Occipital lobe (tissue), 2 donors: Measurements from ENCODE around the gene METTL13. TPM values are rescaled to one million over a fixed set of nuclear protein-coding genes. Genes with fewer than 3 reads are reported as not detected.
A peak's percentile ranks its signal among the peaks of the same experiment; 100 is the strongest.

Source experiments
- DNase-seq: peaks from one replicate; lab custom pipeline; 2025; lab: John Stamatoyannopoulos, UW
- total RNA-seq: library from RNA; depleted of rRNA; stranded (reverse); fragments of >200 nt; gene quantifications from one replicate; pipeline ENCODE4 v1.2.3, GENCODE V29; 2014

METTL13 gene
- total RNA-seq, 1 donor from 2014 or later, result 20.9 TPM

DNA sequence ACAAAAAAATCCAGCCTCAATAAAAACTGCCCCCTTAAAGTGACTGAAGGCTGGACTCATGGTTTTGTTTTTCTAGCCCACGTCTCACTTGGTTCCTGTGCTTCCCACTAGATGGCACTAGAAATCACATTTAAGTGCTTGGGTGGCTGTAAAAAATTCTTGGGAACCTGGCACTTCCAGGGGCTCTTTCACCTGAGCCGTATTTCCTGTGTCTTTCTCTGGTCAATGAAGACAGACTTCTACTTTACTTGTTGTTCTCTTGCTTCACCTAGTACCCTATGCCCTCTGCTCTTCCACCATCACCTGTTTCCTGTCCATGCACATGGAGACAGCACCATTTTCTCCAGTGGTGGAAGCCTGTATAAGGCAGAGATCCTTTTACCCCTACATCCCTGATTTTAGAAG lies 20.0 kb downstream of the METTL13 start:
- peak; percentile 6 for DNase-seq

DNA sequence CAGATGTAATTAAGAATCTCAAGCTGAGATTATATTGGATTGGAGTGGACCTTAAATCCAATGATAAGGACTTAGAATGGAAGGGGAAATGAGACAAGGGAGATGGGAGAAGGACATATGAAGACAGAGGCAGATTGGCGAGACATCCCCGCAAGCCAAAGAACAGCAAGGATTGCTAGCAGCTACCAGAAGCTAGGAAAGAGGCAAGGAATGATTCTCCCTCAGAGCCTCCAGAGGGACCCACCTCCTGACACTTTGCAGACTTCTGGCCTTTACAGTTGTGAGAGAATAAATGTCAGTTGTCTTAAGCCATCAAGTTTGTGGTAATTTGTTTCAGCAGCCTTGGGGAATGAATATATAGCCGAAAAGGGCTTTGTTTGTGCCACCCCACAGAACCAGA lies 20.7 kb downstream of the METTL13 start:
- DNase-seq, result no peak

DNA sequence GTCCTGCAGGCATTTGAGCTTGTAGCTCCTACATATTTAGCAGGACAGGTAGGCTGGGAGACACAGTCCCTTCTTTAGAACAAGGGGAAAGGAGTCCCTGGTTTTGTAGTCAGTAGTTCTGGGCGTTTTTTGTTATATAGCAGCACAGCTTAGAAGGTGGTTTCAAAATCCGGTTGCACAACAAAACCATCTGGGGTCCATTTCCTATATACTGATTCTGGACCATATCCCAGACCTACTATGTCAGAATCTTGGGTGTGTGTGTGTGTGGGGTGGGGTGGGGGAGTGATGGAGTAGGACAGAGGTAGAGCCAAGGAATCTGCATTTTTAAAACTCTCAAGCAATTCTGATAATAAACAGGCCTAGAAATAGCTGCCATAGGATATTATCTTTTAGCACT lies 21.6 kb downstream of the METTL13 start:
- DNase-seq, result no peak

DNA sequence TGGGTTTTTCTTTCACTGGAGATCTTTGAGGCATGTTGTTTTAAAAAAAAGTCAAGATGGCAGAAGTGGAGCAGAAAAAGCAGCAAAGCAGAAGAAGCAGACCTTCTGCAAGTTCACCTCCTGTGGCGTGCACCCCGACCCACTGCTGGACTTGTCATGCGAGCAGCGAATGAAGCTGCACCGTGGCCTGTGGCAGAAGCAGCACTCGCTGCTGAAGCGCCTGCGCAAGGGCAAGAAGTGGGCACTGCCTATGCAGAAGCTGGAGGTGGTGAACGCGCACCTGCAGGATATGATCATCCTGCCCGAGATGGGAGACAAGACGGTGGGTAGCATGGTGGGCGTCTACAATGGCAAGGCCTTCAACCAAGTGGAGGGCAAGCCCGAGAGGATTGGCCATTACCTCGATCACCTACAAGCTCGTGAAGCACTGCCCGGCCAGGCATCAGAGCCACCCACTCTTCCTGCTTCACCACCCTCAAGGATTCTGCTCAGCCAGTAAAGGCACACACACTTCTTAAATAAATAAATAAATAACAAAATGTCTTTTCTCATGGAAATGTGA lies 22.1 kb downstream of the METTL13 start:
- DNase-seq, result no peak

DNA sequence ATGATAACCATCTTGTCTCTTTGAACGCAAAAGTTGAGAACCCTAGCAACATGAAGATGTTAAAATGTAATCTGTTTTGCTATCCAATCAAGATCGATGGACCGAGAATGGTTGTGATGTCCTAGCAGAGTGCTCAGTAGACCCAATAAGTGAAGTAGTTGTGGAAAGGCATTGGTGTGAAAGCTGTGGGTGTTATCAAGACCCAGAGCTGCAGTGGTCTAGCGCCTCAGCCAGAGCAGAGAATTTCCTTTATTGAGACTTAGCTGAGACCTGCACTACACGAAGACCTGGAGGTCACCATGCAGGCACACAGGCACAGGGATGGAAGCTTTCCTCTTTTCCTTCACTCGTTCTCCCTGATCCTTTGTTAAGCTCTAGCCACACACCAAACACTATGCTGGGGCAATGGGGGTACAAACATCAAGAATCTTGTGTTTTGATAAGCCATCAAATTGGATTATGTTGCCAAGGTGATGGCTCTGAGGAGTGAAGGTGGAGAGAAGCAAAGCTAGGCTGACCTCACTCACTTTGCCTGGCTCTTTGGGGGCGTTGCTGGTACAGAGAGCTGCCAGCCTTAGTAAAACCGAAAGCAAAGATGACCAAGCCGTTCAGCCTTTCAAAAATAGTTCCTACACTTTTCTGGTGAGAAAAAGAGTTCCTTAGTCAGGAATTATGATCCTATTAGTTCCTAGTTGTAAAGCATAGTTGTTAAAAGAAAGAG lies 24.1 kb downstream of the METTL13 start:
- DNase-seq, result no peak

DNA sequence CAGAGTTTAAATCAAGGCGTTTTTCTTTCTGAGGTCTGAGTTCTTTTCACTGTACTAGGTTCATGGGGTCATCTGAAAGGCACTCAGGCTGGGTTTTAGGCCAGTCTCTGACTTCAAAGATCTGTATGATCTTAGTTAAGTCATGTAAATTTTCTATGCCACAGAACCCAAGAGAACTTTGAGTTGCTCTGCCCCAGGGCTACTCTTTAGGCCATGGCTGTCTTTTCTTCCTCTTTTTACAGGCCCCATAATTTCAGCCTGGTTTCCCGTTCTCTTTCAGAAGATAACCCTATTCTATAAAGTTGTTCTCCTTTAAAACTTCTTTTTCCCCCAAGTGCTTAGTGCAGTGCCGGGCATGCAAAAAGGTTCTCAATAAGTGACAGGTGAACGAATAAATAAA lies 26.1 kb downstream of the METTL13 start:
- no peak for DNase-seq

DNA sequence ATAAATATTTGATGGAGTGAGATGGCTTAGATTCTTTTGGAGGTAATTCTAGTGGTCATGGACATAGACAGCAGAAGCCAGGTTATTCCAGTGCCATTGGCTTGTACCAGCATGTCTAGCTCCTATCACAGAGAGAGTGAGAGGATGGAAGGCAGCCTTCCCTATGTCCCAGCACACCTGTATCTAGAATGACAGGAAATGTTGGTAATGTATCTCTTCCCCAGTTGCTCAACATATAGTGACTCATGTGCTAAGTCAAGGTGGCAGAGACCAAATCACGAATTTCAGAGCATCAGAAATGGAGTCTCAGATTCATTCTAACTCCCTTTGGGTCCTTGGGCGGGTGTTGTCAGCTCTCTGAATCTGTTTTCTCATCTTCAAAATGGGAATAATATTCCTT lies 28.4 kb downstream of the METTL13 start:
- no peak for DNase-seq

DNA sequence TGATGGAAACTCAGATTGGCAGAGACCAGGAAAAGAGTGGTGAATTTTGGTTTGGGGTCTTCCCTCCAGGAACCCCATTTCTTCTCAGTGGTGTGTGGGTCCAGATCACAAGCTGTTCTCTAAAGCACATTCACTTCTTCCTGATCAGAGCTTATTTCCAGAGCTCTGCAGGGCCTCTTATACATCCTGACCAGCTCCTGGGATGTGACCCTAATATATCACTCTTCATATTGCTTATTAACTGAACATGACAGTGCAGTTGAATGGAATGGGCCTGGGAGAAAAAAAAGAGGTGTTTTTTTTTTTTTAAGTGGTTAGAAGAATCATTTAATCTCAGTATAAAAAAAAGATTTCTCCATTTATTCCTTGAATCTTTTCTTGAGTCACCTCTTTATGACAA lies 30.2 kb downstream of the METTL13 start:
- no peak for DNase-seq

DNA sequence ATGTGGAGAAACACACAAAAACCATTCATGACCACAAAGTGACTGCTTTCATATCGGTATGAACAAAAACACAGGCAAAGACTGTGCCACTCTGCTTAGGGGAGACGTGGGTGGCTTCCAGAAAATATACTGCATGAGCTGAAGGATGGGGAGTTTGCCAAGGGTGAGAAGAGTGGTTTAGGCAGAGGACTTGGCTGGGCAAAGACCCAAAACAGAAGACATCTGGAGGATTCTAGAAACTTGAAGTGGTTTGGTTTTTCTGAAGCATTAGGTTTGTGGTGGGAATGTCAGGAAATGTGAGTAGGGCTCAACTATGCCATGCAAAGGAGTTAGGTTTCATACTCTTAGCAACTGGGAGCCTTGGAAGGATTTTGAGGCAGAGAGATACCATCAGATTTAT lies 33.2 kb downstream of the METTL13 start:
- no peak for DNase-seq

DNA sequence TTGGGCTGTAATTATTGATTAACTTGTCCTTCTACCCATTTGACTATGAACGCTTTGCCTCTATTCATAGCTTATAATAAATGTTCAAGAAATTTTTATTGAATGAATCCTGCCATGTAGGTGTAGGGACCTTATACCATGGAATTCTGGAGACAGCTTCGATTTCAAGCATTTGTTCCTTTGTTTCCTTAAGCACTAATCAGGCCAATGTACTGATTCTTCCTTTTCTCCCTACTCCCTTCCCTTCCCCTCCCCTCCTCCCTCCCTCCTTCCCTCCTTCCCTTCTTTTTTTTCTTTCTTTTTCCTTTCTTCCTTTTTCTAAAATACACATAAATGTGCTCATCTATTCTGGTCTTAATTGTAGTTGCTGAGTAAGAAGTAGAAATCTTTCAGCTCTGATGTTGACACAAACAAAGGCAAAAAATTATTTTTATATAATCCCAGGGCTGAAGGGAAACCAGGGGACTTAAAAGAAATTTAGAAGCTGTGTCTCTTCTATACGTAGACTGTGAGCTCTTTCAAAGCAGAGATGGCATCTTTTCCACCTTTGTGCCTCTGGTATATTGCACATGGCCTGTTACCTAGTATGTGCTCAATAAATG lies 34.9 kb downstream of the METTL13 start:
- no peak for DNase-seq

DNA sequence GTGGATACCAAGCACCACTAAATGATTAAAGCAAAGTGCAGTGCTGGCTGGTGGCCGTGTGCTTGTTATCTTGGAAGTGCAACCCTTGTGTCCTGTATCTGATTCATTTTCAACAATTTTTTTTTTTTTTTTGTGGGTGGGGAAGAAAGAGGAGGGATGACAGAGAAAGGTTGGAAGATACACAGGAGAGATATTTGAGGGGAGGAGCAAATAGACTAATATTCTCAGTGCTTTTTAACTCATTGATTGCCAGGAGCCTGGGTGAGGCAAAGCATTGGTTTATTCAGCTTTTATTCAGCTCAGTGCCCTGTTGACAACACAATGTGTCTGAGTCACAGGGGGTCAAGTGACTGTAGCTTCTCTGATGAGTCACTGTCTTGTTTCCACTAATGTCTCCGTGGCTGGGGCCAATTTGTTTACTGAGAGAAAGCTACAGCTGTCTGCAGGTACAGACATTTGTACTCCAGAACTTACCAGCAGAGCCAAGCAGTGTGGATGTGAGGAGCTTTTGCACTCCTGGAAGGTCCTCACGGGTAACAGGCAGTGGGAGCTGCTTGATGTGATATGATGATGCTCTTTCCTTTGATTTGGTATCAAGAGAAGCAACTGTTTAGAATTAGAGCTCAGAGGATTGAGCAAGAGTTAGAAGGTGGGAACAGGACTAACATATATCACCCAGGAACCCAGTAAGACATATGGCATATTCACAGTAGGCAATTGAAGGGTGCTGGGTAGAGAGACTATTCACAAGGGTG lies 36.2 kb downstream of the METTL13 start:
- DNase-seq, result peak; percentile 15

DNA sequence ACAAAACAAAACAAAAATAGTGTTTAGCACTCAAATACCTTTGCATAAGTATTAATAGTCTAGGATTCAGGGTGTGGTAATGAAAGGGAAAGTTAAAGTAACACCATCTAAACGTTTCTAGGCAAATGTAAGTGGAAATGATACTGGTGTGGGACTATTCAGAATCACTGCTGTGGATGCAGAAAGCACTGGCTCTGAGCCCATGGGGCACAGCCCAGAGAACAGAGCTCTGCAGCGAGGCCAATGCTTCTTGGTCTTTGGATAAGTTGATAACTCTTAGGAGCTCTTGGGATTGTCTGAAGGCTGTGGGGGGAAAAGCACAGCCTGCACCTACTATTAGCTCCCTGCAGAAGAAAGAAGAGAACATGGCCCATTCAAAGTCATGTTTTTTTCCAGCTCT lies 38.5 kb downstream of the METTL13 start:
- DNase-seq, result no peak

DNA sequence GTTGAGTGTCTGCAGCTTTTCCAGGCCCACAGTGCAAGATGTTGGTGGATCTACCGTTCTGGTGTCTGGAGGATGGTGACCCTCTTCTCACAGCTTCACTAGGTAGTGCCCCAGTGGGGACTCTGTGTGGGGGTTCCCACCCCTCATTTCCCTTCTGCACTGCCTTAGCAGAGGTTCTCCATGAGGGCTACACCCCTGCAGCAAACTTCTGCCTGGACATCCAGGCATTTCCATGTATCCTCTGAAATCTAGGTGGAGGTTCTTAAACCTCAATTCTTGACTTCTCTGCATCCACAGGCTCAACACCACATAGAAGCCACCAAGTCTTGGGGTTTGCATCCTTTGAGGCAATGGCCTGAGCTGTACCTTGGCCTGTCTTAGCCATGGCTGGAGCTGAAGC lies 45.5 kb downstream of the METTL13 start:
- no peak for DNase-seq

DNA sequence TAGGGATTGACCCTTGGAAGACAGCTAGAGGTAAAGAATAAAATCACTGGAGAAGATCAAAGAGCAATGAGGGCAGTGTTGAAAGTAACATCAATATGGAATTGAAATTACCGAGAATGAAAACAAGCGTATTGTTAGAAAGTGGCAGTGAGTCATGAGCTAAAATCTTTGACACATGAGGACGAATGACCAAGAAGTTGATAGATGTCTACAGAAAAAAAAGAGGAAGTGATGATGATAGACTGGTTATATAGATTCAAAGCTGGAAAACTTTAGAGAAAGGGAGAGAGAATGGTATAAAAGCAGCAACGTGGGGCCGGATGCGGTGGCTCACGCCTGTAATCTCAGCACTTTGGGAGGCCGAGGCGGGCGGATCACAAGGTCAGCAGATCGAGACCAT lies 47.3 kb downstream of the METTL13 start:
- no peak for DNase-seq

DNA sequence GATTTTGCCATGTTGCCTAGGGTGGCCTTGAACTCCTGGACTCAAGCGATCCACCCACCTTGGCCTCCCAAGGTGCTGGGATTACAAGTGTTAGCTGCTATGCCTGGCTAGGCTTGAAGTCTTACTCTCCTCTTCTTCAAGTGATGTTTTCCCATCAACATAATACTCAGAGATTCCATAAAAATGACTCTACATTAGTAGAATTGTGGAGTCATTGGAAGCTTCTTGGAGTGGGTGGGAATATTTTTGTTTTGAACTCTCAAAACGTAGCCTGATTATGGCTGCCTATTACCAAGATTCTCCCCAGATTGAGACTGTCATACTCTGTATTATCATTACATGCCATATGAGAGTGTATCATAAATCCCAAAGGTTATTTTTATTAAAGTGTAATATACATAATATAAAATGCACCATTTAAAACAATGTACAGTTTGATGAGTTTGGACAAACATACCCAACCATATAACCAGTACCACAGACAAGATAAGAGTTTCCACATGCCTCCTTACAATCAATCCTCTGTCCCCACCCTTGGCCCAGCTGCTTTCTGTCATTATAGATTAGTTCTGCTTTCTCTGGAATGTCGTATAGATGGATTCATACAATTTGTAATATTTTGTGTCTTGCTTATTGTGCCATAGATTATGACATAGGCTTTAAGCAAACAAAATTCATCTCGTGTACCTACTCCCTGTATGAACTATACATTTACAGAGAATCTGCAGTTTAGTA lies 51.8 kb downstream of the METTL13 start:
- no peak for DNase-seq

DNA sequence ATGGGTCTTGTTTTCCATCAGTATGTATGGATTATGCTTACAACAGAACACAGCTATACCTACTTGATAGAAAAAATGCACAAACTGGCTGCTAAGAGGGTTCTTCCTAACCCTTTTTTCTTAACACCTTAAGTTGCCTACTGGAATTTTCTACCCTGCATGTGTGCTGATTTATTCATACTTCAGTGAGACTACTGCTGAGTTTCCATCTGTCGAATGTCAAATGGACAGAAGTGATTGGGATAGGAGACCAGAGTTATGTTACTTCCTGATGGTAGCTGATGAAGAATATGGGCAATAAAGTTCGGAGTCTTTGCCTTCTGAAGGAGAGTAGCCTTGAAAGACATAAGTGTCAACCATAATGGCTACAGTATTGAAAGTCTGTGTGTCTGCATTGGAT lies 53.4 kb downstream of the METTL13 start:
- DNase-seq, result no peak

DNA sequence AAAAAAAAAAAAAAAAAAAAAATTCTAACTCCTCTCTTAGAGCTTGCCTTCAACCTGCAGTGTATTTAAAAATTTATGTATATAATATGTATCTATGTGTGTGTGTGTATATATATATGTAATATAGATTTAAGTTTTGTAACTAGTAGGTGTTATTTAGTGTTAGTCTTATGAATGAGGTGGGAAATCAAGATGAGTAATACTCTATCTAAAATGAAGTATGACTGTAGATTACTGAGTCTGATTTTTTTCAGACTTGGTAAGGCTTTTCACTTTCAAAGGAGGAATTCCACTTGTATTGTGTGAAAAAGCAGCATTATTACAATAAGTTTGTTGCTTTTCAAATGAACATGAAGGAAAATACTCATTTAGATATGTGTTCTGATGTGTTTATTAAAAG lies 54.4 kb downstream of the METTL13 start:
- DNase-seq, result no peak

DNA sequence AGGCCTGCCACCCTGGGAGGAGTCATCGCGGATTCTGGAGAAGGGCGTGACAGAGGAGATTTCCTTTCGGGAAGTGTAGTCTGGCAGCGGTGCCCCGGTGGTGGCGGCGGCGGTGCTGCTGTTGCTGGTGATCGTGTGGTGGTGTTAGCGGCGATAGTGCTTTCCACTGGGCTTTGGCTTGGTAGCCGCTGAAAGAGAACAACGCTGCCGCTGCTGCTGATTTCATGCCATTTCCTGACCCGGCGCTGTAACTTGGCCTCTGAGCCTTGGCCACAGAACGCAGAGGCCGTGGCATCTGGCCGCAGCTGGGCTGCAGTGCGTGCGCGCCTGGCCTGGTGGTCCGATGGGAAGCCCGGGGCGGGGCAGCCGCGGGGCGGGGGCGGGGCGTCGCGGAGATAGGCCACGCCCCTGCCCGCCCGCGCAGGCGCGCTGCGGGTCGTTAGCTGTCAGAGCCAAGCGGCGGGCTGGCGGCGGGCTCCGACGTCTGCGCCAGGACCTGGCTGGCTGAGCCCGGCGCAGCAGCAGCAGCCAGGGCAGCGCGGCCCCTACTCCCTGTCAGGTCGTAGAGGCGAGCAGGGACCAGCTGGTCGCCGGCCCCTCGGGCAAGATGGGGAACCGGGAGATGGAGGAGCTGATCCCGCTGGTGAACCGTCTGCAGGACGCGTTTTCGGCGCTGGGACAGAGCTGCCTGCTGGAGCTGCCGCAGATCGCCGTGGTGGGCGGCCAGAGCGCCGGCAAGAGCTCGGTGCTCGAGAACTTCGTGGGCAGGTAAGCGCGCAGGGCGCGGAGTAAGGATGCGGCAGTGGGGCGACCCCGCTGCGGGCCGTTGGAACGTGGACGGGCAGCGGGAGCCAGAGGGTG lies 59.8 kb downstream of the METTL13 start, which contains the start of gene DNM3:
DNM3 (plus strand) TSS at position 449 of the 861 bp plus-strand sequence; CDS start at position 608, 159 bp downstream.
- peak; percentile 84 for DNase-seq

DNA sequence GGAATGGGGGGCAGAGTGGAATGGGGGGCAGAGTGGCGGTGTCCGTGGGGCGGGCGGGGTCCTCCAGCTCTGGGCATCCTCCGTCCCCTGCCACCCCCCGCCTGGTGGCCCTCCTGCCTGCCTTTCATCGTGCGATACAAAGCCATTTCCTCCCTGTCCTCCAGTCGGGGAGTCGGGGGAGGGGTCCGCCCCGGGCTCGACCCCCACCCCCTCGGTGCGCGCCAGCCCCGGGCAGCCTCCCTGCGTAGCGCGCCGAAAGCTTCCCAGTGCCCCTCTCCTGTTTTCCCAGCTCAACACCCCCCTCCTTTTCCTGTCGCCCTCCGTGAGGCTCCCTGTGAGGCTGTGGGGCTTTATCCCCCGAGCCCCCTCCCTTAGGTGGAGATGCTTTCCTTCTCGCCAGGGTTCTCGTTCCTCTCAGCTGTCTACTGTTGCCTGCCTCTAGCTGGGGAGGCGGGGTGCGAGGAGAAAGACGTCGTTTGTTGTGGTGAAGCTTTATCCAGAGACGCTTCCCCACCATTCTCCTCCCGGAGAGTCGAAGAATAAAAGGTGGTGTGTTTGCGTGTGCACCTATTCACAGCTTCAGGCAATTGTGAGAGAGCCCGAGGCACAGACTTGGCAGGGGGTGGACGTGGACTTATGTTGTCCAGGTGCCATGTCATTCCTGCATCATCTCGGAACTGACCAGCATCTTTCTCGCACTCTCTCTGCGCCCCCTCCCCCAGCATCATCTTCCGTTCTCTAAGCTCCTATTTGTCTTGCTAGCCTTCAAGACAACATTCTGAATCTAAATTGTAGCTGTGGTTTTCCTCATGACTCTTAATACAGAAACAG lies 60.7 kb downstream of the METTL13 start:
- peak; percentile 41 for DNase-seq

DNA sequence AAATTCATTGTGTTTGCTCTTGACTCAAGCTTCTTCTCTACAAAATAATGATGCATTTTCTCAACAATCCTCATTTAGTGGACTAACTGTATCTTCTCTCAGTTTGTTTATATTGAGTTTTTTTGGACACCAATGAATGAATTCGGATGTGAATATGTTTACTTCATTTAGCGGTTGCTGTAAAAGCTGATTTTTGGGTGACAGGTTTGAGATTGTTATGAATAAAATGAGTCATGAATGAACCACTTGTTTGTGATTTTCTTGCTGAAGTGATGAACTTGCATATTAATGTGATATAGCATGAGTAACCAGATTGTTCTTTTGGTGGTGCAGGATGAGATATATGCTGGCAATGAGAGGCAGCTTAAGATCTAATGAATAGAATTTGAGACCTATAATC lies 62.9 kb downstream of the METTL13 start:
- no peak for DNase-seq
